HepG2 (cell line): ENCODE results near the gene SPAG5. TPM values are rescaled to one million over a fixed set of nuclear protein-coding genes. Genes with fewer than 3 reads are reported as not detected.

Experiments used
- ATAC-seq: fragments of 200-7000 bp; cut with Tn5 transposase; 3 replicates; pipeline ENCODE4 v1.9.1; 2020; ENCODE audit warnings: mild to moderate bottlenecking, moderate library complexity
- BruUV-seq: library from RNA; stranded (reverse); fragments of 400-500 nt; replicated peaks from 2 replicates; lab custom pipeline; 2021; lab: Mats Ljungman, UMichigan
- CTCF ChIA-PET: fragments of 300-600 bp; formaldehyde crosslinking; extraction: SDS; loops from one replicate; lab custom pipeline; 2021; ENCODE audit warnings: low total read pairs, inconsistent platforms, low intra/inter-chr PET ratio; lab: Yijun Ruan, JAX
- POLR2A ChIA-PET: fragments of 350-600 bp; sonication (Branson Sonifier 250); formaldehyde crosslinking; loops from one replicate; lab custom pipeline; 2020; ENCODE audit warnings: antibody characterized with exemption, inconsistent platforms; lab: Yijun Ruan, JAX
- DNase-seq: peaks from one replicate; pipeline ENCODE4 v3.0.0-alpha.2; 2015; ENCODE audit warnings: low spot score
- FAIRE-seq: peaks from 3 replicates; lab custom pipeline; 2011; peaks lifted over from hg19 to GRCh38; lab: Jason Lieb, UNC
- H2AFZ ChIP-seq: one replicate; pipeline ENCODE4 v1.6.1; 2011; ENCODE audit warnings: low read length, inconsistent platforms
- H3K27ac ChIP-seq: fragments of 300-600 bp; 3 replicates; pipeline ENCODE4 v1.8.0; 2011; ENCODE audit warnings: mixed run types, mild to moderate bottlenecking, mixed read lengths, low read length, inconsistent platforms; ENCODE audit not compliant: insufficient read depth; ENCODE audit errors: extremely low read length
- H3K27me3 ChIP-seq, 2 experiments: fragments of 200-600 bp in 1 of 2; 2 replicates in 1 of 2; 3 replicates in 1 of 2; pipeline versions ENCODE4 v1.6.0 to v1.8.0; 2011; ENCODE audit warnings: low read length in 2 of 2, mild to moderate bottlenecking in 2 of 2, moderate library complexity in 2 of 2, inconsistent platforms in 1 of 2; ENCODE audit not compliant: insufficient read depth in 2 of 2, control insufficient read depth in 1 of 2
- H3K36me3 ChIP-seq, 2 experiments: fragments of 200-600 bp in 1 of 2; replicated peaks in 1 of 2; 2 replicates in 1 of 2; 3 replicates in 1 of 2; pipeline versions ENCODE4 v1.5.1 to v1.8.0; 2011; ENCODE audit warnings: low read length in 2 of 2, inconsistent platforms in 1 of 2; ENCODE audit not compliant: insufficient read depth in 2 of 2, control insufficient read depth in 1 of 2
- H3K4me1 ChIP-seq: 2 replicates; pipeline ENCODE4 v1.5.1; 2012; ENCODE audit warnings: low read length, inconsistent platforms; ENCODE audit not compliant: insufficient read depth
- H3K4me2 ChIP-seq: 2 replicates; pipeline ENCODE4 v1.6.0; 2011; ENCODE audit warnings: low read depth, low read length, inconsistent platforms
- H3K4me3 ChIP-seq, 3 experiments: fragments of 200-600 bp in 1 of 3; sonication (generic), shearing (Covaris generic) in 1 of 3; replicated peaks in 1 of 3; 2 replicates each; pipeline ENCODE4 v1.5.1; 2011 to 2016; ENCODE audit warnings: low read length in 3 of 3, inconsistent platforms in 2 of 3, low read depth in 2 of 3, mild to moderate bottlenecking in 2 of 3, control low read depth in 1 of 3, mixed read lengths in 1 of 3; ENCODE audit not compliant: insufficient read depth in 1 of 3
- H3K79me2 ChIP-seq: one replicate; pipeline ENCODE4 v1.6.1; 2011; ENCODE audit warnings: low read length, inconsistent platforms; ENCODE audit not compliant: insufficient read depth
- H3K9ac ChIP-seq: 2 replicates; pipeline ENCODE4 v1.6.0; 2011; ENCODE audit warnings: mild to moderate bottlenecking, low read depth, low read length, inconsistent platforms; ENCODE audit not compliant: insufficient read depth
- H3K9me3 ChIP-seq: 2 replicates; pipeline ENCODE4 v1.5.1; 2012; ENCODE audit warnings: mild to moderate bottlenecking, low read length
- H4K20me1 ChIP-seq: 2 replicates; pipeline ENCODE4 v1.6.0; 2011; ENCODE audit warnings: inconsistent platforms, mild to moderate bottlenecking, low read length, moderate library complexity; ENCODE audit not compliant: insufficient read depth
- FOXM1 ChIP-seq: sonication (generic); formaldehyde crosslinking; IDR thresholded peaks from 2 replicates; pipeline ENCODE4 v1.5.0; 2020; ENCODE audit warnings: missing genetic modification reagents
- JDP2 ChIP-seq: sonication (generic); formaldehyde crosslinking; IDR thresholded peaks from 2 replicates; pipeline ENCODE4 v1.8.1; 2022; ENCODE audit warnings: missing genetic modification reagents, borderline replicate concordance
- MAFF ChIP-seq: IDR thresholded peaks from 2 replicates; pipeline ENCODE4 v1.6.1; 2011; ENCODE audit warnings: low read depth, low read length, improper control_type of control experiment
- MAFK ChIP-seq, 2 experiments: IDR thresholded peaks in 1 of 2; conservative IDR thresholded peaks in 1 of 2; 2 replicates each; pipeline ENCODE4 v1.6.1; 2011; ENCODE audit warnings: improper control_type of control experiment in 2 of 2, low read length in 2 of 2
- NR2F1 ChIP-seq, 2 experiments: fragments of 450-650 bp in 1 of 2; formaldehyde crosslinking in 1 of 2; IDR thresholded peaks; 2 replicates each; pipeline versions ENCODE4 v1.5.0 to v1.6.1; 2016 to 2020; ENCODE audit warnings: mild to moderate bottlenecking in 1 of 2, missing compliant biosample characterization in 1 of 2, missing genetic modification reagents in 1 of 2, moderate library complexity in 1 of 2
- SRSF9 ChIP-seq: fragments of 200-400 bp; formaldehyde crosslinking; IDR thresholded peaks from 2 replicates; pipeline ENCODE4 v1.6.1; 2018; ENCODE audit warnings: borderline replicate concordance, mild to moderate bottlenecking, low read depth, low read length; ENCODE audit not compliant: insufficient read depth, poor library complexity, severe bottlenecking
- U2AF1 ChIP-seq: fragments of 200-400 bp; formaldehyde crosslinking; optimal IDR thresholded peaks from 2 replicates; pipeline ENCODE3; 2017; ENCODE audit warnings: mild to moderate bottlenecking, low read depth, low read length
- YEATS2 ChIP-seq: sonication (generic); formaldehyde crosslinking; IDR thresholded peaks from 2 replicates; pipeline ENCODE4 v1.4.0; 2020; ENCODE audit warnings: missing genetic modification reagents, borderline replicate concordance
- ZBTB26 ChIP-seq: IDR thresholded peaks from 2 replicates; pipeline ENCODE4 v1.6.1; 2016; ENCODE audit warnings: missing compliant biosample characterization, missing genetic modification reagents, borderline replicate concordance
- ZBTB33 ChIP-seq: sonication (generic); formaldehyde crosslinking; IDR thresholded peaks from 2 replicates; pipeline ENCODE4 v1.4.0; 2020; ENCODE audit warnings: missing genetic modification reagents
- ZNF510 ChIP-seq: sonication (generic); formaldehyde crosslinking; IDR thresholded peaks from 2 replicates; pipeline ENCODE4 v1.4.0; 2020; ENCODE audit warnings: low read depth, mild to moderate bottlenecking, missing genetic modification reagents
- ZNF574 ChIP-seq: sonication (generic); formaldehyde crosslinking; IDR thresholded peaks from 2 replicates; pipeline ENCODE4 v1.4.0; 2020; ENCODE audit warnings: missing genetic modification reagents
- ZNF615 ChIP-seq: sonication (generic); formaldehyde crosslinking; IDR thresholded peaks from 2 replicates; pipeline ENCODE4 v1.5.0; 2020; ENCODE audit warnings: mild to moderate bottlenecking, missing genetic modification reagents, borderline replicate concordance
- ZNF709 ChIP-seq: sonication (generic); formaldehyde crosslinking; IDR thresholded peaks from 2 replicates; pipeline ENCODE4 v1.5.0; 2020; ENCODE audit warnings: mild to moderate bottlenecking, missing genetic modification reagents
- WGBS: methylation state at CpG from one replicate; pipeline ENCODE4 v1.1.6; 2017; ENCODE audit warnings: low lambda C conversion rate; 5-methylcytosine and 5-hydroxymethylcytosine counted together
- in situ Hi-C: cut with HindIII; loops from 2 replicates; pipeline ENCODE4 v1.10.0; 2017; ENCODE audit warnings: low pct_unique_long_range_greater_than_20kb; ENCODE audit not compliant: extremely low pct_ligation_motif_present
- intact Hi-C: fragments of 100-400 bp; cut with micrococcal nuclease; formaldehyde crosslinking; loops from one replicate; pipeline ENCODE4 v1.10.0; 2022; ENCODE audit not compliant: unreplicated experiment
- polyA plus RNA-seq, 8 experiments: library from polyadenylated mRNA; depleted of rRNA in 3 of 8; stranded (reverse) in 7 of 8; unstranded in 1 of 8; fragments of >200 nt; fragmentation: Illumina TruSeq in 4 of 8; extraction: Trizol in 4 of 8; gene quantifications; 2 replicates each; pipeline versions ENCODE4 v1.2.1 to v1.2.3, GENCODE V29; 2011 to 2016; ENCODE audit warnings: low read depth in 4 of 8, missing spikeins in 1 of 8, mixed read lengths in 1 of 8; ENCODE audit not compliant: insufficient read depth in 1 of 8
- total RNA-seq, 5 experiments: library from RNA; depleted of rRNA; stranded (reverse); fragments of >200 nt; fragmentation: Illumina TruSeq; extraction: Trizol; gene quantifications; 2 replicates each; pipeline ENCODE4 v1.2.3, GENCODE V29; 2016; ENCODE audit warnings: low read depth in 1 of 5

The SPAG5 gene
- total and polyA plus RNA-seq, 2 of the 13 experiments (the other 11 are each of a cell fraction or from before 2014, with no cell fraction given) = 41.4 to 98.0 TPM

GRCh38 chr17:28582513-28582912 lies 16.3 kb downstream of the SPAG5 start:
- no peak overlapping the region for H3K27ac ChIP-seq
- H3K27me3 ChIP-seq = no peaks in the 10 kb centered on the region
- FAIRE-seq (no peak), DNase-seq (no peak), ATAC-seq (no peak)
- no peaks in the 10 kb centered on the region for H3K9me3 ChIP-seq
- BruUV-seq = no TSS peak
- CTCF ChIA-PET = no interaction called here
- no peak overlapping the region for H3K9ac ChIP-seq
- H4K20me1 ChIP-seq = no peaks in the 10 kb centered on the region
- H2AFZ ChIP-seq = no peak overlapping the region
- H3K4me2 ChIP-seq = no peak overlapping the region
- H3K36me3 ChIP-seq = peaks cover 48 to 84% of the 10 kb centered on the region in 2 experiments
- H3K4me3 ChIP-seq = no peak overlapping the region
- intact Hi-C loops (no loop called here), in situ Hi-C loops (no loop called here)
- 93% methylated on average over 2 of the region's 2 CpGs for WGBS
- peaks cover 2% of the 10 kb centered on the region for H3K4me1 ChIP-seq
- TF ChIP-seq ZNF510 (CRISPR knock-in tag) (no peak), FOXM1 (CRISPR knock-in tag) (no peak), ZNF574 (no peak), JDP2 (CRISPR knock-in tag) (no peak), ZNF615 (CRISPR knock-in tag) (no peak), MAFK (conservative IDR thresholded peaks at IDR 0.05 in 1 of 2, IDR thresholded peaks at IDR 0.05 in 1 of 2; ENCODE audit: low read length in 2 of 2) (peak; percentile 62 to 71; a peak in 3 of 4 replicates), MAFF (peak; percentile 62), ZNF709 (CRISPR knock-in tag) (no peak), NR2F1 (CRISPR knock-in tag; IDR thresholded peaks at IDR 0.05) (no peak), U2AF1 (no peak), ZBTB26 (no peak), YEATS2 (CRISPR knock-in tag) (no peak), SRSF9 (no peak), ZBTB33 (CRISPR knock-in tag) (no peak)
- POLR2A ChIA-PET = no interaction called here
- no peaks in the 10 kb centered on the region for H3K79me2 ChIP-seq
